22Rv1 (cell line): ENCODE data around the gene ZBTB1.
"Not testable (repeated sequence)": the region's sequence is repeated elsewhere in the genome, so short reads cannot be mapped to it uniquely, and the experiment has no call there.

Experiments used
- H3K27ac ChIP-seq: fragments of 450-650 bp; 2 replicates; pipeline ENCODE4 v1.5.1; 2017
- ZFX ChIP-seq: fragments of 450-650 bp; IDR thresholded peaks from 2 replicates; pipeline ENCODE4 v1.6.1; 2017; ENCODE audit warnings: antibody characterized with exemption, borderline replicate concordance
- TF ChIP-seq, protein P1 (sequence below): fragments of 450-650 bp; IDR thresholded peaks from 2 replicates; pipeline ENCODE4 v1.5.1; 2017; ENCODE audit warnings: mild to moderate bottlenecking

Gene ZBTB1

GRCh38 chr14:64516969-64517368 is 12.4 kb downstream of the ZBTB1 start:
- H3K27ac ChIP-seq: no peak overlapping the region
- TF ChIP-seq, protein P1, sequence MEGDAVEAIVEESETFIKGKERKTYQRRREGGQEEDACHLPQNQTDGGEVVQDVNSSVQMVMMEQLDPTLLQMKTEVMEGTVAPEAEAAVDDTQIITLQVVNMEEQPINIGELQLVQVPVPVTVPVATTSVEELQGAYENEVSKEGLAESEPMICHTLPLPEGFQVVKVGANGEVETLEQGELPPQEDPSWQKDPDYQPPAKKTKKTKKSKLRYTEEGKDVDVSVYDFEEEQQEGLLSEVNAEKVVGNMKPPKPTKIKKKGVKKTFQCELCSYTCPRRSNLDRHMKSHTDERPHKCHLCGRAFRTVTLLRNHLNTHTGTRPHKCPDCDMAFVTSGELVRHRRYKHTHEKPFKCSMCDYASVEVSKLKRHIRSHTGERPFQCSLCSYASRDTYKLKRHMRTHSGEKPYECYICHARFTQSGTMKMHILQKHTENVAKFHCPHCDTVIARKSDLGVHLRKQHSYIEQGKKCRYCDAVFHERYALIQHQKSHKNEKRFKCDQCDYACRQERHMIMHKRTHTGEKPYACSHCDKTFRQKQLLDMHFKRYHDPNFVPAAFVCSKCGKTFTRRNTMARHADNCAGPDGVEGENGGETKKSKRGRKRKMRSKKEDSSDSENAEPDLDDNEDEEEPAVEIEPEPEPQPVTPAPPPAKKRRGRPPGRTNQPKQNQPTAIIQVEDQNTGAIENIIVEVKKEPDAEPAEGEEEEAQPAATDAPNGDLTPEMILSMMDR: no peak
- no peak for TF ChIP-seq ZFX

DNA sequence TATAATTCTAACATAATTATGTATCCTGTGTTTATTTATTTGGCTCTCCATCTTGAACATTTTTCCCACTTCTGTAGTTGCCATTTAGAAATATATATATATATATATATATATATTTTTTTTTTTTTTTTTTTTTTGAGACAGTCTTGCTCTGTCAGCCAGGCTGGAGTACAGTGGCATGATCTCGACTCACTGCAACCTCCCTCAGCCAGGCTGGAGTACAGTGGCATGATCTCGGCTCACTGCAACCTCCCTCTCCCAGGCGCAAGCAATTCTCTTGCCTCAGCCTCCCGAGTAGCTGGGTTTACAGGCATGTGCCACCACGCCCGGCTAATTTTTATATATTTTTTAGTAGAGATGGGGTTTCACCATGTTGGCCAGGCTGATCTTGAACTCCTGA is 13.1 kb downstream of the ZBTB1 start:
- H3K27ac ChIP-seq: not testable (repeated sequence)

GRCh38 chr14:64518229-64518628 is 13.7 kb downstream of the ZBTB1 start:
- no peak overlapping the region for H3K27ac ChIP-seq
- TF ChIP-seq, protein P1: no peak
- no peak for TF ChIP-seq ZFX

GRCh38 chr14:64520699-64521098 is 16.1 kb downstream of the ZBTB1 start:
- no peak overlapping the region for H3K27ac ChIP-seq
- TF ChIP-seq, protein P1: no peak
- no peak for TF ChIP-seq ZFX

DNA sequence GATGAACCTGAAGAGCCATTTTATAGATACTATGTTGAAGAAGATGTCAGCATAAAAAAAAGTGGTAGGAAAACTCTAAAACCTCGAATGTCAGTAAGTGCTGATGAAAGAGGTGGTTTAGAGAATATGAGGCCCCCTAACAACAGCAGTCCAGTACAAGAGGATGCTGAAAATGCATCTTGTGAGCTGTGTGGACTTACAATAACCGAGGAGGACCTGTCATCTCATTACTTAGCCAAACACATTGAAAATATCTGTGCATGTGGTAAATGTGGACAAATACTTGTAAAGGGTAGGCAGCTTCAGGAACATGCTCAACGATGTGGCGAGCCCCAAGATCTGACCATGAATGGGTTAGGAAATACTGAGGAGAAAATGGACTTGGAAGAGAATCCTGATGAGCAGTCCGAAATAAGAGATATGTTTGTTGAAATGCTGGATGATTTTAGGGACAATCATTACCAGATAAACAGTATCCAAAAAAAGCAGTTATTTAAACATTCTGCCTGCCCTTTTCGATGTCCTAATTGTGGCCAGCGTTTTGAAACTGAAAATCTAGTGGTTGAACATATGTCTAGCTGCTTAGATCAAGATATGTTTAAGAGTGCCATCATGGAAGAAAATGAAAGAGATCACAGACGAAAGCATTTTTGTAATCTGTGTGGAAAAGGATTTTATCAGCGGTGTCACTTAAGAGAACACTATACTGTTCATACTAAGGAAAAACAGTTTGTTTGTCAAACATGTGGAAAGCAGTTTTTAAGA is 18.2 kb downstream of the ZBTB1 start:
- TF ChIP-seq, protein P1: no peak
- TF ChIP-seq ZFX: no peak
- no peak overlapping the region for H3K27ac ChIP-seq

DNA sequence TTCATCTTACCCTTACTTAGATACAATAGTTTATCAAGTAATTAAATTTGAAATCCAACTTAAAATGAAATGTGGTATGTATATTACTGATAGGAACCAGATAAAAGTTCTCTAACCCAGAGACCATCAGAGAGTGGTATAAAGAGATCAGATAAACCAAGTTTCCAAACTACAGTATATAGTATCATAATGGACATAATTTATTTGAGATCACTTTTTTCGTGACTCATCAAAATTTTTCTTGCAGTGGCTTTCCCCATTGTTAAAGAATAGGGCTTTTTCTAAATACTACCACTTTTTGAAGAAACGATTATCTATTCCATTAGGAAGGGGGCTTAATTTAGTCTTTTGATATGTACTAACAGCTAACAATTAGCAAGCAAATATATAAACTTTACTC is 20.8 kb downstream of the ZBTB1 start:
- H3K27ac ChIP-seq: no peak overlapping the region
- TF ChIP-seq, protein P1: no peak
- no peak for TF ChIP-seq ZFX

DNA sequence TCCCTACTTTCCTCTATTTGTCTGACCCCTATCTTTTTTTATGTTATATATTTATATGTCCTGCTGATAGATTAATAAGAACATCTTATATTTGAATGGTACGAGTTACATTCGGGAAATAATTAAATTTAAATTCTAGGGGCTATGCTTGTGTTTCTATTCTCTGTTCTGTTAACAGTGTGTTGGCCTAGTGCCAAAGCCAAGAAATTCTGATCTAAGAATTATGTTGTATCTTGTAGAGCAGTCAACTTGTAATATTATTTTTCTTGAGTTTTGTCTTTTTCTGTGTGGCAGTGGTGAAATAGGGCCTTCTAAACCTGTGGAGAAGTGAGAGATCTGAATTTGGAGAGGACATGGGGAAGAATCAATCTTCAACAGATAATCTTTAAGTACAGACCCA is 27.0 kb downstream of the ZBTB1 start:
- TF ChIP-seq, protein P1: no peak
- TF ChIP-seq ZFX: no peak

More for the DNA sequence above, 27.0 kb downstream of the ZBTB1 start:
- H3K27ac ChIP-seq: no peak overlapping the region
